Uterus (tissue), 4 donors: ENCODE data around the gene FOLH1. TPM values are rescaled to one million over a fixed set of nuclear protein-coding genes. Genes with fewer than 3 reads are reported as not detected.

Experiments used
- total RNA-seq, 4 donors: library from RNA; depleted of rRNA in 3 of 4; stranded (reverse); fragments of >200 nt in 3 of 4; gene quantifications; one replicate each; pipeline versions ENCODE4 v1.1.0 to v1.2.4, GENCODE V29; 2014 to 2023
- donor health status: DM: yes; HTN: yes; CAD: no.

Gene FOLH1
- total RNA-seq, 4 donors from 2014 or later = 3.2 to 14.6 (median 4.4) TPM; not detected in 1

Other genes with a start within 250 kb of the FOLH1 start
- not detected for gene TRIM51G, start 224.7 kb downstream of the FOLH1 start, total RNA-seq
- gene TRIM49B, start 179.8 kb downstream of the FOLH1 start, total RNA-seq = not detected
- gene TRIM64C, start 149.5 kb downstream of the FOLH1 start, total RNA-seq = not detected